Neural cell (in vitro differentiated cells): ENCODE data around the gene ITGAX. TPM values are rescaled to one million over a fixed set of nuclear protein-coding genes. Genes with fewer than 3 reads are reported as not detected.

ENCODE experiments used
- H2AFZ ChIP-seq: fragments of 200-600, 300-800 bp; sonication (generic), shearing (Covaris generic); 2 replicates; pipeline ENCODE4 v1.6.0; 2014; ENCODE audit warnings: low read depth, mild to moderate bottlenecking, antibody characterized with exemption, low read length, moderate library complexity
- H3F3A ChIP-seq: fragments of 200-600 bp; shearing (Covaris generic); 2 replicates; pipeline ENCODE4 v1.6.1; 2016; ENCODE audit warnings: mild to moderate bottlenecking, moderate library complexity, mixed read lengths, antibody characterized with exemption, low read length; ENCODE audit not compliant: insufficient read depth, poor library complexity, severe bottlenecking
- H3K27ac ChIP-seq: fragments of 200-600, 300-800 bp; sonication (generic), shearing (Covaris generic); 2 replicates; pipeline ENCODE4 v1.5.1; 2014; ENCODE audit warnings: mild to moderate bottlenecking, low read length, moderate library complexity
- H3K27me3 ChIP-seq: fragments of 300-800, 200-600 bp; sonication (generic), shearing (Covaris generic); 2 replicates; pipeline ENCODE4 v1.6.0; 2014; ENCODE audit warnings: mild to moderate bottlenecking, low read depth, low read length, moderate library complexity; ENCODE audit not compliant: insufficient read depth
- H3K36me3 ChIP-seq: fragments of 300-800, 200-600 bp; sonication (generic), shearing (Covaris generic); 2 replicates; pipeline ENCODE4 v1.5.1; 2014; ENCODE audit warnings: mild to moderate bottlenecking, antibody characterized with exemption, low read length, moderate library complexity; ENCODE audit not compliant: insufficient read depth
- H3K4me2 ChIP-seq: fragments of 300-800, 200-600 bp; sonication (generic), shearing (Covaris generic); 2 replicates; pipeline ENCODE4 v1.6.0; 2014; ENCODE audit warnings: mild to moderate bottlenecking, low read length
- H3K4me3 ChIP-seq: fragments of 300-800, 200-600 bp; sonication (generic), shearing (Covaris generic); 2 replicates; pipeline ENCODE4 v1.5.1; 2014; ENCODE audit warnings: mild to moderate bottlenecking, low read length, moderate library complexity
- H3K79me2 ChIP-seq: fragments of 200-600 bp; shearing (Covaris generic); replicated peaks from 2 replicates; pipeline ENCODE4 v1.6.0; 2014; ENCODE audit warnings: mild to moderate bottlenecking, low read length, moderate library complexity; ENCODE audit not compliant: insufficient read depth
- H3K9ac ChIP-seq: fragments of 300-800, 200-600 bp; sonication (generic), shearing (Covaris generic); 2 replicates; pipeline ENCODE4 v1.6.1; 2016; ENCODE audit warnings: mild to moderate bottlenecking, low read length, mixed read lengths
- H3K9me2 ChIP-seq: fragments of 200-600 bp; shearing (Covaris generic); 2 replicates; pipeline ENCODE4 v1.6.1; 2016; ENCODE audit warnings: mild to moderate bottlenecking, low read length, mixed read lengths; ENCODE audit not compliant: insufficient read depth
- H3K9me3 ChIP-seq: fragments of 200-600, 300-800 bp; sonication (generic), shearing (Covaris generic); 2 replicates; pipeline ENCODE4 v1.6.1; 2016; ENCODE audit warnings: mild to moderate bottlenecking, mixed run types, low read length, moderate library complexity, mixed read lengths
- H4K20me1 ChIP-seq: fragments of 200-600 bp; shearing (Covaris generic); 2 replicates; pipeline ENCODE4 v1.6.1; 2016; ENCODE audit warnings: mild to moderate bottlenecking, mixed run types; ENCODE audit not compliant: insufficient read depth
- CTCF ChIP-seq: fragments of 450-650 bp; IDR thresholded peaks from 2 replicates; pipeline ENCODE4 v1.5.1; 2014; ENCODE audit warnings: antibody characterized with exemption, mild to moderate bottlenecking, moderate library complexity; ENCODE audit not compliant: poor library complexity, severe bottlenecking
- EP300 ChIP-seq: fragments of 450-650 bp; conservative IDR thresholded peaks from 2 replicates; pipeline ENCODE4 v1.6.1; 2014; ENCODE audit warnings: antibody characterized with exemption, mild to moderate bottlenecking, moderate library complexity; ENCODE audit not compliant: poor library complexity, severe bottlenecking
- EZH2 ChIP-seq: fragments of 200-600, 300-800 bp; shearing (Covaris generic), sonication (generic); IDR thresholded peaks from 2 replicates; pipeline ENCODE4 v1.6.1; 2014; ENCODE audit warnings: antibody characterized with exemption, low read length, borderline replicate concordance, mild to moderate bottlenecking; ENCODE audit not compliant: insufficient read depth, poor library complexity, severe bottlenecking
- MXI1 ChIP-seq: fragments of 450-650 bp; conservative IDR thresholded peaks from 2 replicates; pipeline ENCODE4 v1.6.1; 2014; ENCODE audit warnings: antibody characterized with exemption, mild to moderate bottlenecking; ENCODE audit not compliant: poor library complexity, severe bottlenecking
- POLR2AphosphoS5 ChIP-seq: IDR thresholded peaks from 2 replicates; pipeline ENCODE4 v1.6.1; 2012
- RAD21 ChIP-seq: fragments of 450-650 bp; conservative IDR thresholded peaks from 2 replicates; pipeline ENCODE4 v1.6.1; 2014; ENCODE audit warnings: antibody characterized with exemption, mild to moderate bottlenecking, moderate library complexity
- REST ChIP-seq: IDR thresholded peaks from 2 replicates; pipeline ENCODE4 v1.6.1; 2012; ENCODE audit warnings: borderline replicate concordance
- SMC3 ChIP-seq: fragments of 450-650 bp; conservative IDR thresholded peaks from 2 replicates; pipeline ENCODE4 v1.6.1; 2014; ENCODE audit warnings: antibody characterized with exemption, mild to moderate bottlenecking, moderate library complexity; ENCODE audit not compliant: poor library complexity
- TAF1 ChIP-seq: IDR thresholded peaks from 2 replicates; pipeline ENCODE4 v1.6.1; 2012; ENCODE audit warnings: low read depth
- polyA plus RNA-seq: library from polyadenylated mRNA; depleted of rRNA; stranded (reverse); fragments of >200 nt; gene quantifications from 2 replicates; pipeline ENCODE4 v1.2.3, GENCODE V29; 2014

ITGAX gene
- polyA plus RNA-seq, 1 donor from 2014 or later = not detected

- TF ChIP-seq EP300 (no peak), POLR2AphosphoS5 (no peak), CTCF (no peak), RAD21 (no peak), SMC3 (no peak), TAF1 (no peak), REST (no peak)
- Histone ChIP-seq H3K9me2 (no peaks in the 10 kb centered on the region), H4K20me1 (no peaks in the 10 kb centered on the region), H3F3A (no peaks in the 10 kb centered on the region), H3K4me2 (no peak overlapping the region), H3K36me3 (no peaks in the 10 kb centered on the region), H3K27me3 (no peaks in the 10 kb centered on the region), H3K27ac (no peak overlapping the region), H3K9ac (no peak overlapping the region), H3K79me2 (no peaks in the 10 kb centered on the region), H2AFZ (no peak overlapping the region), H3K4me3 (no peak overlapping the region), H3K9me3 (no peaks in the 10 kb centered on the region)
Observed at GRCh38 chr16:31373235-31373634, 18.3 kb downstream of the ITGAX start.

- no peaks in the 10 kb centered on the region for H3K27me3 ChIP-seq
- no peak overlapping the region for H2AFZ ChIP-seq
- no peak overlapping the region for H3K4me2 ChIP-seq
- TF ChIP-seq SMC3 (no peak), EZH2 (no peak), TAF1 (no peak), MXI1 (no peak), POLR2AphosphoS5 (no peak), CTCF (no peak), EP300 (no peak), REST (no peak), RAD21 (no peak)
- H3K79me2 ChIP-seq = no peaks in the 10 kb centered on the region
- H3K9me3 ChIP-seq = no peaks in the 10 kb centered on the region
- H3K9ac ChIP-seq = no peak overlapping the region
- H3K4me3 ChIP-seq = no peak overlapping the region
- no peaks in the 10 kb centered on the region for H3F3A ChIP-seq
- H3K9me2 ChIP-seq = no peaks in the 10 kb centered on the region
- no peaks in the 10 kb centered on the region for H4K20me1 ChIP-seq
- no peaks in the 10 kb centered on the region for H3K36me3 ChIP-seq
- H3K27ac ChIP-seq = no peak overlapping the region
Observed at GRCh38 chr16:31375231-31375630, 20.3 kb downstream of the ITGAX start.
